Activated CD8-positive, alpha-beta T cell treated with anti-CD3 and anti-CD28 coated beads for 36 hours (primary cell): ENCODE results near the gene RAD52. TPM values are rescaled to one million over a fixed set of nuclear protein-coding genes. Genes with fewer than 3 reads are reported as not detected.

ENCODE experiments used
- ATAC-seq: fragments of 200-7000 bp; cut with Tn5 transposase; one replicate; pipeline ENCODE4 v1.10.0; 2021; ENCODE audit warnings: mild to moderate bottlenecking, moderate library complexity
- CTCF ChIA-PET: fragments of 350-600 bp; sonication (Branson Sonifier 250); formaldehyde crosslinking; loops from one replicate; lab custom pipeline; 2021; ENCODE audit warnings: antibody characterized with exemption; lab: Charles Lee
- POLR2A ChIA-PET: fragments of 350-600 bp; sonication (Branson Sonifier 250); formaldehyde crosslinking; loops from one replicate; lab custom pipeline; 2021; ENCODE audit warnings: antibody characterized with exemption; lab: Charles Lee
- DNase-seq: peaks from one replicate; pipeline ENCODE4 v3.0.0-alpha.2; 2020
- H3K27ac Mint-ChIP-seq: one replicate; pipeline ENCODE4 v1.8.0; 2021; ENCODE audit warnings: mild to moderate bottlenecking, mixed read lengths
- H3K27me3 Mint-ChIP-seq: one replicate; pipeline ENCODE4 v1.8.0; 2021; ENCODE audit warnings: mixed read lengths
- H3K36me3 Mint-ChIP-seq: one replicate; pipeline ENCODE4 v1.8.0; 2021; ENCODE audit warnings: low read depth, mixed read lengths
- H3K4me1 Mint-ChIP-seq: one replicate; pipeline ENCODE4 v1.8.0; 2021; ENCODE audit warnings: low read depth, mixed read lengths
- H3K4me3 Mint-ChIP-seq: one replicate; pipeline ENCODE4 v1.8.0; 2021; ENCODE audit warnings: mild to moderate bottlenecking, moderate library complexity, mixed read lengths
- H3K9me3 Mint-ChIP-seq: one replicate; pipeline ENCODE4 v1.8.0; 2021; ENCODE audit warnings: mixed read lengths
- CTCF ChIP-seq: fragments of 200-600 bp; IDR thresholded peaks from one replicate; pipeline ENCODE4 v1.8.0; 2022; ENCODE audit warnings: antibody characterized with exemption, mild to moderate bottlenecking
- intact Hi-C: fragments of 100-400 bp; cut with micrococcal nuclease; formaldehyde crosslinking; loops from one replicate; pipeline ENCODE4 v1.10.0; 2022
- total RNA-seq, 2 experiments: library from RNA; stranded (reverse); gene quantifications; one replicate each; pipeline ENCODE4 v1.2.3, GENCODE V29; 2021

The RAD52 gene
- total RNA-seq, 2 experiments from 2014 or later, result 14.9 to 16.3 TPM

GRCh38 chr12:922285-922684 lies 27.2 kb downstream of the RAD52 start:
- H3K36me3 Mint-ChIP-seq, result peaks cover 36% of the 10 kb centered on the region
- DNase-seq, result no peak

GRCh38 chr12:920676-921075 lies 28.8 kb downstream of the RAD52 start:
- CTCF ChIA-PET, result interaction anchor here (2.0 kb wide), 1 partner anchor 172 kb away, joined by 6 read pairs; no protein-coding TSS in a partner anchor
- no peaks in the 10 kb centered on the region for H3K9me3 Mint-ChIP-seq
- peaks cover 37% of the 10 kb centered on the region for H3K36me3 Mint-ChIP-seq
- peaks cover 10% of the 10 kb centered on the region for H3K4me1 Mint-ChIP-seq
- H3K27ac Mint-ChIP-seq, result peak overlapping the region; percentile 43
- intact Hi-C loops, result no loop called here
- POLR2A ChIA-PET, result no interaction called here
- H3K27me3 Mint-ChIP-seq, result no peaks in the 10 kb centered on the region
- TF ChIP-seq CTCF, result no peak
- DNase-seq (no peak), ATAC-seq (no peak)
- H3K4me3 Mint-ChIP-seq, result no peak overlapping the region

More at GRCh38 chr12:922285-922684, 27.2 kb downstream of the RAD52 start:
- ATAC-seq, result no peak
- ChIA-PET CTCF (interaction anchor here (2.0 kb wide), 1 partner anchor 171 kb away, joined by 6 read pairs; no protein-coding TSS in a partner anchor), POLR2A (no interaction called here)
- Mint-ChIP-seq H3K27ac (peak overlapping the region; percentile 32), H3K4me3 (no peak overlapping the region), H3K27me3 (no peaks in the 10 kb centered on the region), H3K9me3 (no peaks in the 10 kb centered on the region), H3K4me1 (peaks cover 5% of the 10 kb centered on the region)
- intact Hi-C loops, result no loop called here
- no peak for TF ChIP-seq CTCF

GRCh38 chr12:916712-917445 lies 32.6 kb downstream of the RAD52 start:
- H3K9me3 Mint-ChIP-seq, result no peaks in the 10 kb centered on the region
- TF ChIP-seq CTCF, result no peak
- H3K4me1 Mint-ChIP-seq, result peaks cover 16% of the 10 kb centered on the region
- CTCF ChIA-PET, result interaction anchor here (0.9 to 1.7 kb wide), 2 partner anchors 176 to 666 kb away, joined by 4 to 5 read pairs; no protein-coding TSS in a partner anchor
- H3K36me3 Mint-ChIP-seq, result peaks cover 47% of the 10 kb centered on the region
- H3K27me3 Mint-ChIP-seq, result no peaks in the 10 kb centered on the region
- ATAC-seq (no peak), DNase-seq (no peak)
- intact Hi-C loops, result no loop called here
- peak overlapping the region; percentile 68 for H3K27ac Mint-ChIP-seq
- H3K4me3 Mint-ChIP-seq, result no peak overlapping the region
- POLR2A ChIA-PET, result interaction anchor here (0.8 kb wide), 1 partner anchor 32 kb away, joined by 3 read pairs; the partner anchor contains the start of gene RAD52

GRCh38 chr12:916240-916639 lies 33.3 kb downstream of the RAD52 start:
- ATAC-seq (peak; percentile 39), DNase-seq (peak; percentile 33)
- H3K9me3 Mint-ChIP-seq, result no peaks in the 10 kb centered on the region
- intact Hi-C loops, result no loop called here
- CTCF ChIA-PET, result interaction anchor here (0.9 kb wide), 1 partner anchor 667 kb away, joined by 4 read pairs; no protein-coding TSS in a partner anchor
- peak overlapping the region; percentile 87 for H3K27ac Mint-ChIP-seq
- H3K4me1 Mint-ChIP-seq, result peaks cover 16% of the 10 kb centered on the region
- H3K27me3 Mint-ChIP-seq, result no peaks in the 10 kb centered on the region
- no peak for TF ChIP-seq CTCF
- peaks cover 46% of the 10 kb centered on the region for H3K36me3 Mint-ChIP-seq
- POLR2A ChIA-PET, result interaction anchor here (0.8 to 1.4 kb wide), 2 partner anchors 10 to 33 kb away, joined by 3 to 4 read pairs; partner anchors contain the start of gene RAD52
- peak overlapping the region; percentile 9 for H3K4me3 Mint-ChIP-seq

GRCh38 chr12:915090-915489 lies 34.4 kb downstream of the RAD52 start:
- no peak overlapping the region for H3K4me3 Mint-ChIP-seq
- CTCF ChIA-PET, result no interaction called here
- peaks cover 39% of the 10 kb centered on the region for H3K36me3 Mint-ChIP-seq
- POLR2A ChIA-PET, result interaction anchor here (1.4 kb wide), 1 partner anchor 9 kb away, joined by 4 read pairs; no protein-coding TSS in a partner anchor
- H3K27ac Mint-ChIP-seq, result peak overlapping the region; percentile 67
- intact Hi-C loops, result no loop called here
- H3K4me1 Mint-ChIP-seq, result peaks cover 11% of the 10 kb centered on the region
- no peak for TF ChIP-seq CTCF
- ATAC-seq, result peak; percentile 49
- no peaks in the 10 kb centered on the region for H3K27me3 Mint-ChIP-seq
- no peak for DNase-seq
- no peaks in the 10 kb centered on the region for H3K9me3 Mint-ChIP-seq
